GM21447 (cell line): ENCODE measurements around the gene PTPRN2.

Source experiments
- ATAC-seq: cut with Tn5 transposase; IDR thresholded peaks from one replicate; pipeline ENCODE4 v1.9.1; 2021; ENCODE audit not compliant: unreplicated experiment

The PTPRN2 gene

GRCh38 chr7:157637216-157637949, 950.2 kb downstream of the PTPRN2 start:
- ATAC-seq, result no peak

DNA sequence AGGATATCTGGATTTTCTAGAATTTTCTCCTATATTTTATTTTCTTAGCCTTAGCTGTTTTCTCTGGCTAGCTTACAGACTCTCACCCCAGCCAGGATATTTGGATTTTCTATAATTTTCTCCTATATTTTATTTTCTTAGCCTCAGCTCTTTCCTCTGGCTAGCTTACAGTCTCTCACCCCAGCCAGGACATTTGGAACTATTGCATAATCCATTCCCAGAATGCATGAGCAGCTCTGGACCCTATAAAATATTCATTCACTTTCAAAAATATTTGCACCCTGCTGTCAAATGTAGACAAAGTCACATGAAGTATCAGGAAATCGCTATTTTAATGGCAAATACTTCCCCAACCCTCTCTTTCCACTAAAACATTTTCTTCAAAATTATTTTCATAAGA, 952.0 kb downstream of the PTPRN2 start:
- ATAC-seq, result no peak

GRCh38 chr7:157635148-157635500, 952.5 kb downstream of the PTPRN2 start:
- no peak for ATAC-seq

- no peak for ATAC-seq
Observed at GRCh38 chr7:157634401-157635147, 953.0 kb downstream of the PTPRN2 start.

DNA sequence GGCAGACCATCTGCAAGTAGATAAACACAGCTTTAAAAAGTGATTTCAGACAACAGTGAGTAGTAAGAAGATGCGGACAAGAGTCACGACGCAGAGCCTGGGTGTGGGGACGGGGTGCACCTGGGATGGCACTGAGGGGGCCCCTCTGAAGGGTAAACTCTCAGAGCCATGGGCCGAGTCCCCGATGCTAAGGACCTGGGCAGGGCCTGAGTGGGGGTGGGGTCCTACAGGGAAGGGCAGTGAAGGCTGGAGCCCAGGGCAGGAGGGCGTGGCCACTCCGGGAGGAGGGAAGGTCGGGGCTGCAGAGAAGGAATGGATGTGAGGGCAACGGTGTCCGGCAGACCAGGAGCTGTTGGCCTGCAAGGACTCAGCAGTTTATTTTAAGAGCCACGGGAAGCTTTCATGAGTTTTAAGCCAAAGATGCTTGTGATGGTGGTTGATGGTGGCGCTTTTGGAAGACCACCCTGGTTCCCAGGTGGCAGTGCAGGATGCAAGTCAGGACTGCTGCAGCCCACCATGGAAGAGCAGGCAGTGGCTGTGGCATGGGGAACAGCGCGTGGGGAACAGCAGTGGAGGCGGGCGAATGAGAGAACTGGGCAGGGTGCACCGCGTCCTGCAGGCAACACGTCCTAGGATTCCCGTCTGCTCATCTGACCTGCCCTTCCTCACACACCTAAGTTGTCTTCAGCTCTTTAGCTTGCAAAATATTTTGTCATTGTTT, 954.0 kb downstream of the PTPRN2 start:
- no peak for ATAC-seq

- ATAC-seq, result no peak
Observed at GRCh38 chr7:157630301-157630853, 957.2 kb downstream of the PTPRN2 start.

DNA sequence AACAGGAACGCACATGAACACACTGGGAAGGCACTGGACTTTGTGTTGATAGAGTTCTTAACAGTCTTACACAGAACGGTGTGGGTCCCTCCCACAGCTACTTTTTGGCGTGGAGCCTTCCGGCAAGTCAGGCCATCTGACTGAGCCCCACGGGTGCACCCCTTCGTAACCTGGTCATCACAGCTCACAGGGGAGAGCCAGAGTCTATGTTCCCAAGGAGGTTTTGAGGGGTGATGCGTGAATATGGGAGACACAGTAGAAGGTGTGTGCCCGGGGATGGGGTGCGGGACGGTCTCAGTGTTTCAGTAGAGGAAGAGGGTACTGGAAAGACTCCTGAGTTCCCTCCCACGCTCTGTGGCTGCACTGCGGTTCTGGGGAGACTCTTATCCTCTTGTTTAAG, 959.2 kb downstream of the PTPRN2 start:
- no peak for ATAC-seq

DNA sequence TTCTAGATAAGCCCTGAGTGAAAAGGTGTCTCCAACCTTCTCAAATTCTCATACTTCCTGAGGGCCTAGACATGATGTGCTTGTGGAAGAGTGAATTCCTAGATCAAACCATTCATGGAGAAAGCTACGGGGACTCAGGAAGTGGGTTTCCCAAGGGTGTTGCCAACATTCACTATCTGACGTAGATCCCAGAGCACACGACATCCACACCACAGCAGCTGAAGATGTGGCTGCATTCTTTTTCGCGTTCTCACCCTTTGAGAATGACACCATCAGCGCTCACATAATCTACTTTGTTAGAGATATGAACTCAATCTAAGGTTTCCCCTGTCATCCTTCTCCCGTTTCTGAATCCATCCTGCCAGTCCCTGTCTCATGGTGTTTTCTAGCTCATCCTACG, 960.0 kb downstream of the PTPRN2 start:
- no peak for ATAC-seq

GRCh38 chr7:157627033-157627432, 960.6 kb downstream of the PTPRN2 start:
- no peak for ATAC-seq

DNA sequence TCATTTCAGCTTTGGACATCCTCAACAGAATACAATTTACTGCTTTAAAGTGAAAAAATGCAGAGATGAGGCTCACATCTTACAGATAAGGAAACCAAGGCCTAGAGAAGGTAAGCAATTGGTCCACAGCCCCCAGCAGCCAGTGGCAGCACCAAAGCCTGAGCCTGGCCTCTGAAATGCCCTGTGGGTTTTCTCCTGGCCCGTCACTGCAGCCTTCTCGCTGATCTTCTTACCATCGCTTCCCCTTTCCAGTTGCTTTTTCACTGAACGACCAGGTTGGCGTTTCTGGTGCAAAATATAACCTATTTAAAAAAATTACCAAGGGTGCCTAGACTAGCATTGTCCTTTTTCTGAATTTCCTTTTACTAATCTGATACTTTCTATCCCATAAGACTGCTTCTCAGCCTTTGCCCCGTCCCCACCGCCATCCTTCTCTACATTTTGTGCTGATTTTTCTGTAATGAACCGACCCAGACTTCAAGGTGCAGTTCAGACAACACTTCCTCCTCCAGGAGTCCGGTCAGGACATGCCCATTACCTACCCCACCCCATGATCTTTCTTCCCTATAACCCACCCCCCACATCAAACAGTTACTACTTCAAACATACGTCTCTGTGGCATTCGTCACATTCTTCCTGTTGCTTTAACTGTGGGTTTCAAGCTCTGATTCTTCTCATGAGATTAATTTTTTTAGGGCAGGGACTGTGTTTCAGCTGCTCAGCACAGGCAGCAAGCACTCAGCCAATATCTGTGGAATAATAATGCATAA, 961.5 kb downstream of the PTPRN2 start:
- no peak for ATAC-seq

DNA sequence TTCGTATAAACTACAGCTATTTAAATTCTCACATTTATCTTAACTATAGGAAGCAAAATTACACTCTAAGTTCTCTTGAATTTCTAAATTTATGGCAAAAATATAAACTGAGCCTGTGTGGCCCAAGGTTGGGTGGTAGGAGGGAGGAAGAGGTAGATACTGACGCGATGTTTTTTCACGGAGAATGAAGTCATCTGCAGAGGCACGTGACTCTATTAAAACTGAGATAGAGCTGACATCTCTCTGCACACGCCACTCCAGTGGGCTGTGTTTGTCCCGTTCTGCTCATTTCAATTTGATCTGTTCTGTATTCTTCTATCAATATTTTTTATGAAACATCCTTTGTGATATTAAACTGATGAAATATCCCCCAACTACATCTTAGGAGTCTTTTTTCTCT, 964.1 kb downstream of the PTPRN2 start:
- ATAC-seq, result no peak

- no peak for ATAC-seq
Observed at GRCh38 chr7:157622408-157623205, 965.0 kb downstream of the PTPRN2 start.

DNA sequence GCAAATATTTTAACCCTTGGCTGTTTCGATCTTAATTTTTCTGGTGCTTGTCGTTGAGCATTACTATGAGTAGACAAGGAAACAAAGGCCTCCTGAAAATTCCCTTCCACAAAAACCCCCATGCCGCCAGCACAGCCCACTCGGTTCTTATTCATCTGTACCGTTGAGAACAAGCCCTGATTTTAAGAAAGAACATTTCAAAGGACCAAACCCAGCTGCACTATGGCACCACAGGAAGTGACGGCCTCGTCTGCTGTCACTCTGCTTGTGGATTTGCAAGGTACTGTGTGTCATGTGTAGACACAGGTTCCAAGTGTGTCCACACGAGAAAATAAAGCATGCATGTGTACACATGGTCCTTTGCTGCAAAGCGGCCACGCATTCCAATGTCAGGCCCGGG, 965.6 kb downstream of the PTPRN2 start:
- no peak for ATAC-seq

- no peak for ATAC-seq
Observed at GRCh38 chr7:157621131-157621681, 966.4 kb downstream of the PTPRN2 start.

- no peak for ATAC-seq
Observed at GRCh38 chr7:157620616-157621015, 967.0 kb downstream of the PTPRN2 start.

DNA sequence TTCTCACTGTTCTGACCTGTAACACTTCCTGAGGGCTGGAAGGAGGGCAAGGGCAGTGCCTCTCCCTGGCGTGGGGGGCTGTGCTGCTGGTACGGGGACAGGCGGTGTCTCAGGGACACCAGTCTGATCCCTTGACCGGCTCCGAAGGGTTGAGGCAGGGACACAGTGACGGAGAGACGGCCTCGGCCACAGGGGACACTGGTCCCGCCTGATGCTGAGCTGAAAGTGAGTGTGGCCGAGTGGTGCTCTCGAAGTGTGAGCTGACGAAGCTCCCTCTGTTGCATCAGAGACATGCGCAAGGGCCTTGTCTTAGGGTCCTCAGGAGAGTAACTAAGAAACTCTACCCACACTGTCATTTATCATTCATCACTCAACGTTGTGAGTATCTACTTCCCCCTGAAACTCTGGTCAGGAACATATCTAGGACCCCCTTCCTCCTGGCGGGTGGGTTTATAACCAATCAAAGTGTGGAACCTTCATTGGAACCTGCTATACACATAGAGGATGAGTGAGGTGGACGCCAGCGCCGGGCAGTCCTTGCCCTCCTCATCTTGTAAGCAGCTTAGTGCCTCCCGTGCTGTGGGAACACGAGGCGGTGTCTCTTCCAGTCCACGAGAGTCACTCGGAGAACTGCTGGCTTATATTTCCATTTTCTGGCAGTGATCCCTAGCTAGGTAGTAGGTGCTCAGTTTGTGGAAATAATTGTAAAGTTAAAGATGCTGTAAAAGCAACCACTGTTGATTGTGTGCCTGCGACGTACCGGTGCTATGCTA, 967.7 kb downstream of the PTPRN2 start:
- ATAC-seq, result no peak

GRCh38 chr7:157618823-157619606, 968.6 kb downstream of the PTPRN2 start:
- ATAC-seq, result no peak

GRCh38 chr7:157618091-157618726, 969.4 kb downstream of the PTPRN2 start:
- ATAC-seq, result no peak
